Duodenal mucosa (tissue), 2 donors: ENCODE measurements around the gene POU3F4.

Experiments
- H3K27ac ChIP-seq: one replicate; pipeline ENCODE4 v1.7.0; 2013; ENCODE audit warnings: low read depth, low read length
- H3K27me3 ChIP-seq, 2 donors: one replicate each; pipeline ENCODE4 v1.7.0; 2013; ENCODE audit warnings: low read length in 2 of 2, control low read depth in 1 of 2; ENCODE audit not compliant: insufficient read depth in 2 of 2, control insufficient read depth in 1 of 2
- H3K36me3 ChIP-seq, 2 donors: one replicate each; pipeline ENCODE4 v1.7.0; 2013; ENCODE audit warnings: low read length in 2 of 2, control low read depth in 1 of 2; ENCODE audit not compliant: insufficient read depth in 2 of 2, control insufficient read depth in 1 of 2
- H3K4me1 ChIP-seq, 2 donors: one replicate each; pipeline ENCODE4 v1.7.0; 2013; ENCODE audit warnings: low read length in 2 of 2, control low read depth in 1 of 2; ENCODE audit not compliant: insufficient read depth in 2 of 2, control insufficient read depth in 1 of 2
- H3K4me3 ChIP-seq, 2 donors: one replicate each; pipeline ENCODE4 v1.7.0; 2013; ENCODE audit warnings: low read length in 2 of 2, low read depth in 1 of 2
- H3K9ac ChIP-seq, 2 donors: one replicate each; pipeline ENCODE4 v1.7.0; 2013; ENCODE audit warnings: low read length in 2 of 2, low read depth in 1 of 2
- H3K9me3 ChIP-seq, 2 donors: one replicate each; pipeline ENCODE4 v1.7.0; 2013; ENCODE audit warnings: low read length in 2 of 2, control low read depth in 1 of 2; ENCODE audit not compliant: control insufficient read depth in 1 of 2

The POU3F4 gene

DNA sequence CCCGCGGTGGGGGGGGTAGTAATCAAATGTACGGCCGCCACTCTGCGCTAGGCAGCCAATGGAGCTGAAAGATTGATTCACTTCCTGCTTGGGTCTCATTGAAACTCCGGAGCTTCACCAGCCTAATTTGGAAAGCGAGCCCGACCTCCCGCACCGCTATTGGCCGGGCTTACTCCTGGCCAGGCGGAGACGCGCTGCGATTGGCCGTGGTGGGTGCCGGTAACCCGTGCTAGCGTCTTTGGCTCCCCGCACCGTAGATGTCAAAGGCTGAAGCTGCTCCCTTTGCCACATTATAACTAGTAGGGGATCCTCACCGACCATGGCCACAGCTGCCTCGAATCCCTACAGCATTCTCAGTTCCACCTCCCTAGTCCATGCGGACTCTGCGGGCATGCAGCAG lies at the start of gene POU3F4:
Gene POU3F4 (plus strand): TSS at position 285 of the 400 bp plus-strand sequence. CDS start 35 bp downstream, at position 320.
- Histone ChIP-seq H3K9ac (no peak within 1 kb of the TSS), H3K27ac (no peak within 1 kb of the TSS), H3K27me3 (peaks cover 0 to 4% of the 10 kb centered on the region in 2 donors), H3K4me1 (no peaks in the 10 kb centered on the region), H3K9me3 (no peaks in the 10 kb centered on the region), H3K4me3 (no peak within 1 kb of the TSS), H3K36me3 (no peaks in the 10 kb centered on the region)

DNA sequence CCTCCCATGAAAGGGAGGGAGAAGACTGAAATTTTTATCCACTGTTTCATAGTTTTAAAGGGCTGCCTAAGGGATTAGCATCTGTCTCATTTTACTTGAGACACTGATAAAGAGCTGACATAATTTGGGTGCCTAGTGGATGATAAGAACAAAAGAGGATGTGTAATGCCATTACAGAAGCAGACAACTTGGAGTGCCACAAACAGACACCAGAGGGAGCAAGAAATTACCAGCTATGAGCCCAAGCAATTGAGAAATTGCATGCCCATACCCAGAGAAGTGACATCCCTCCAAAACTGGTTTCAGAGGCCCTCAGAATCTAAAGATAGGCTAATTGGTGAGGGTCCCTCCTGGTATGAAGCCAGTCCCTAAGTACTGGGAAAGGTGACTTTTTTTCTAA lies 38.5 kb upstream of the POU3F4 start:
- H3K4me1 ChIP-seq = no peaks in the 10 kb centered on the region
- H3K27ac ChIP-seq = no peak overlapping the region
- H3K9ac ChIP-seq = no peak overlapping the region
- no peaks in the 10 kb centered on the region for H3K36me3 ChIP-seq
- H3K27me3 ChIP-seq = no peaks in the 10 kb centered on the region
- no peaks in the 10 kb centered on the region for H3K9me3 ChIP-seq
- H3K4me3 ChIP-seq = no peak overlapping the region

DNA sequence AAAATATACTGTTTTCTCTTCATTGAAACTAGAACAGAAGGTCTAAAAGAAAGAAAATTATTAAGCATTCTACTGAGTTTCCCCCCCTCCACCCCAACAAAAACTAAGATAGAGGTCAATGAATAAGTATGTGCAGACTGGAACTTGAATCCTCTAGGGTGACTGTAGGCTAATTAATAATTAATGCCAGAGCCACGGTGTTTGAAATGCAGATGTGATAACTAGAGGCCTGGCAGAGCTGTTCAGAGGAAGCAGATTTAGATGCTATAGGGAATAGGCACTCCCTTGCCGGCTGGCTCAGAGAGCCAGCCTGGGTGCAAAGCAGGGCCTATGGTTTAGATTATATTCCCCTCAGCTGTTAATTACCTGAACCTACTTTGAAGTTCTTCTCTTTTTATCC lies 12.2 kb upstream of the POU3F4 start:
- H3K27ac ChIP-seq = no peak overlapping the region
- no peak overlapping the region for H3K4me3 ChIP-seq
- H3K36me3 ChIP-seq = no peaks in the 10 kb centered on the region
- no peak overlapping the region for H3K9ac ChIP-seq
- no peaks in the 10 kb centered on the region for H3K9me3 ChIP-seq
- no peaks in the 10 kb centered on the region for H3K4me1 ChIP-seq
- H3K27me3 ChIP-seq = no peaks in the 10 kb centered on the region

DNA sequence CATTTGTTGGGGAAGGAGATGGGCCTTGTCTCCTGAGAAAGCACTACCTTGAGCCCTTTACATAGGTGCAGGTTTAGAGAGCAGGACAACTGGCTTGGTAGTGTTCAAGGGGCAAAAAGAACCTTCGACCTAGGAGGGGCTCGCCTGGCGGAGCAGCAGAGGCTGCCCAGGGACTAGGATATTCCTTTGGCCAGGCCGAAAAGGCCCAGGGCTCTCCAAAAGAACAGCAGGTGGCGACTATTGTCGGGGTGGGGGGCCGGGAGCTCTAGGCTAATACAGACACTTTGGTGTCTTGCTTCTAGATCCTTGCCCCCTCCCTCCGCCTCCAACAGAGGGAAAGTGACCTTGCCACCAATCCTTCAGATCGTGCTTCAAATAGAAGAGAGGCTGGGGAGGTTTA lies 7.1 kb upstream of the POU3F4 start:
- Histone ChIP-seq H3K4me1 (no peaks in the 10 kb centered on the region), H3K27ac (no peak overlapping the region), H3K36me3 (no peaks in the 10 kb centered on the region), H3K9ac (no peak overlapping the region), H3K27me3 (no peaks in the 10 kb centered on the region), H3K9me3 (no peaks in the 10 kb centered on the region), H3K4me3 (no peak overlapping the region)

DNA sequence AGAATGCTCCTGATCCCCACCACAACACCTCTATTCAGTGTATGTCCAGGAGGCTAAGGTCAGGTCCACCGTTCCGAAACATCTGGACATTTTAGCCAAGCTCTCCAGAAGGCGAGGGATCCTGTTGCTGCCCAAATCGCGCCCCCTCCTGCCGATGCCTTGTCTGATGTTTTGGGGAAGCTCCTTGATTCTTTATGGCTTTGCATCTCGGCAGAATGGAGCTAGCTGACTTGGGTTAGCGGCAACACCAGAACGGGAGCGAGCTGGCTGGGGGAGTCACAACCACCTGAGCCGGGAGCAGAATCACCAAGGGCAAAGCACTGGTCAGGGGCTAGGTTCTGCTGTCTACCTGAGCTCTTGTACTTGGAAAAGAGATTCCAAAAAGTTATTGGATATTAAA lies 6.6 kb upstream of the POU3F4 start:
- Histone ChIP-seq H3K27ac (no peak overlapping the region), H3K4me1 (no peaks in the 10 kb centered on the region), H3K9me3 (no peaks in the 10 kb centered on the region), H3K4me3 (no peak overlapping the region), H3K27me3 (no peaks in the 10 kb centered on the region), H3K9ac (no peak overlapping the region), H3K36me3 (no peaks in the 10 kb centered on the region)

DNA sequence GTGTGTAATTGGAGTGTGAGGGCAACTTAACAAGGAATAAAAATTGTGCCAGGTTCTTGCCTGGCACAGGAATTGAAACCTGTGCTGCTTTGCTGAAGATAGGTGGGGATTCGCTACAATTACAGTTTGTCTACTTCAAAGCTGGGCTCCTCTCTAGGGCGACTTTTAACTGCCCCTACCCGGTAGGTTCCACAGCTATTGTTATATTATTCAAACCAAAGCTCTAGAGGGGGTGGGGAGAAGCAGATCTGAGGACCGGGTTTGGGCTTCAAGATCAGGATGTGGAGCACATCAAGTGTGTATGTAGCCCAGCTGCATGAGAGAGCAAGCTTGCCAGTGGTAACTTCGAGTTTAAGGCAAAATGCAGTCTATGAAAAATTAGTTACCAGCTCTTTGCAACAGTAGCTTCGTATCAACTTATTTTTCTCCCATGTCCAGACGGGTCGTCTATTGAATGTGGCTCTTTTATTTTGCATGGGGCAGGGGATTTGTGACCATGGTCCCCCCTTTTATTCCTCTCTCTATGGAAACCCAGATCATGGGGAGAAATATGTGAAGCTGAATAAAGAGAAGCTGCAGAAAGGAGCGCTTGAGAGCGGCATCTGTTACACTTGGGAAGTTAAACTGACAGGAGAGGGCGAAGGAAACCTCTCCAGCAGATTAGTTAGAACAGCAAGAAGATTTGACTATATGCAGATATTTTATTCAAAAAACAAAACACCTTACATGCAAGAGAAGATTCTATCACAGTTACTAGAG lies 3.2 kb upstream of the POU3F4 start:
- no peaks in the 10 kb centered on the region for H3K9me3 ChIP-seq
- H3K27ac ChIP-seq = no peak overlapping the region
- no peaks in the 10 kb centered on the region for H3K4me1 ChIP-seq
- H3K36me3 ChIP-seq = no peaks in the 10 kb centered on the region
- no peak overlapping the region for H3K4me3 ChIP-seq
- no peak overlapping the region for H3K9ac ChIP-seq
- peaks cover 0 to 4% of the 10 kb centered on the region in 2 donors for H3K27me3 ChIP-seq

- H3K36me3 ChIP-seq = no peaks in the 10 kb centered on the region
- peaks cover 0 to 4% of the 10 kb centered on the region in 2 donors for H3K27me3 ChIP-seq
- H3K4me3 ChIP-seq = no peak overlapping the region
- H3K27ac ChIP-seq = no peak overlapping the region
- no peaks in the 10 kb centered on the region for H3K9me3 ChIP-seq
- no peak overlapping the region for H3K9ac ChIP-seq
- H3K4me1 ChIP-seq = no peaks in the 10 kb centered on the region
Observed at GRCh38 chrX:83508526-83509253, 600 bp downstream of the POU3F4 start.

DNA sequence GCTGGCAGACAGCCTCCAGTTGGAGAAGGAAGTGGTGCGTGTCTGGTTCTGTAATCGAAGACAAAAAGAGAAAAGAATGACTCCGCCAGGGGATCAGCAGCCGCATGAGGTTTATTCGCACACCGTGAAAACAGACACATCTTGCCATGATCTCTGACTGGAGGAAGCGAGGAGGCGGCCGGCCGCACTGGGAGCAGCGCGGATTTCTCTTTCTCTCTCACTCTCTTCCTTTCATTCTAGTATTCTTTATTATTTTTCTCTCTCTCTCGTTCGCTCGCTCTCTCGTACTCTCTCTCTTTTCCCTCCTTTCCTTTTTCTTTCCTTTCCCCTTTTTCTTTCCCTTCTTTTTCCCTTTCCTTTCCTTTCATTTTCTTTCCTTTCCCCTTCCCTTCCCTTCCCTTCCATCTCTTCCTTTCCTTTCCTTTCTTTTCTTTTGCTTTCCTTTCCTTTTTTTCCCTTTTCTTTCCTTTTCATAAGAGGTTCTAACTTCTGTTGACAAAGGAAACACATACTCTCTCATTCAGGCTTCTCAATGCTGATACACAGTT lies 1.2 kb downstream of the POU3F4 start:
- H3K4me1 ChIP-seq = no peaks in the 10 kb centered on the region
- no peak overlapping the region for H3K9ac ChIP-seq
- no peak overlapping the region for H3K4me3 ChIP-seq
- no peaks in the 10 kb centered on the region for H3K9me3 ChIP-seq
- no peak overlapping the region for H3K27ac ChIP-seq
- peaks cover 0 to 4% of the 10 kb centered on the region in 2 donors for H3K27me3 ChIP-seq
- H3K36me3 ChIP-seq = no peaks in the 10 kb centered on the region

DNA sequence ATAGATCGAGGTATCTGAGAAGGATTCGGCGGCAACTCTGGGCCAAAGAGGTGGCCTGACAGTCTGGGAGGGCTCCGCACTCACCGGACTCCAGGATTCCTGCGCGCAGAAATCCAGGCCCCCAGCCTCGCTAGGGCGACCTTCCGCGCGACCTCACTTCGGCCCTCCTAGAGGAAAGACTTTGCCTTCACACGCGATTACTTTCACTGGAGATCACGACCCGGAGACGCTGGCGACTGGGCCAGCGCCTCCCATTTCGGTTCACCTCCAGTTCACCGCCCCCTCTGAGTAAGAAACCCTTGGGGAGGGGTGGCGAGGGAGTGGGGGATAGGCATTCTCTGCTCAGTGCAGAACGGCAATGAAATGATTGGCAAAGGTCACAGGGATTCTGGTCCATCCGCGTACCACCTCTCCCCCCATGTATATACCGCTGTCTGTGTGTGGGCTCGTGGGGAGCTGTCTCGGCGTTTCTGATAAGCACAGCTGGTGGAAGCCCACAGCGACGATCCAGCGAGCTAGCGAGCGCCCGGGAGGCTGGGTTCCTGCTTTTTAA lies 2.5 kb downstream of the POU3F4 start:
- no peak overlapping the region for H3K9ac ChIP-seq
- H3K9me3 ChIP-seq = no peaks in the 10 kb centered on the region
- no peak overlapping the region for H3K27ac ChIP-seq
- H3K4me3 ChIP-seq = no peak overlapping the region
- H3K27me3 ChIP-seq = peaks cover 0 to 4% of the 10 kb centered on the region in 2 donors
- H3K36me3 ChIP-seq = no peaks in the 10 kb centered on the region
- no peaks in the 10 kb centered on the region for H3K4me1 ChIP-seq

GRCh38 chrX:83511208-83511607 lies 3.1 kb downstream of the POU3F4 start:
- peaks cover 0 to 4% of the 10 kb centered on the region in 2 donors for H3K27me3 ChIP-seq

More at GRCh38 chrX:83511208-83511607, 3.1 kb downstream of the POU3F4 start:
- no peak overlapping the region for H3K4me3 ChIP-seq
- H3K36me3 ChIP-seq = no peaks in the 10 kb centered on the region
- no peaks in the 10 kb centered on the region for H3K9me3 ChIP-seq
- no peak overlapping the region for H3K9ac ChIP-seq
- no peaks in the 10 kb centered on the region for H3K4me1 ChIP-seq
- no peak overlapping the region for H3K27ac ChIP-seq
